ENCODE results near the gene OR10A3.

GRCh38 chr11:7890417-7891172 is 50.9 kb downstream of the OR10A3 start:
- no peak for TF ChIP-seq CTCF (IDR thresholded peaks at IDR 0.05)
- no peak for TF ChIP-seq EP300 (IDR thresholded peaks at IDR 0.05)
